ENCODE results near the gene RDH11.
"Not testable (repeated sequence)": the region's sequence is repeated elsewhere in the genome, so short reads cannot be mapped to it uniquely, and the experiment has no call there.

The RDH11 gene
- total RNA-seq = 80.9 to 83.1 reads per million in 2 donors

- peak; percentile 35 for DNase-seq
Observed at GRCh38 chr14:67695394-67695949, at the start of gene RDH11. Gene RDH11 (minus strand): TSS chr14:67695764. CDS start chr14:67695703, 61 bp downstream.

GRCh38 chr14:67744046-67744445 is 48.5 kb upstream of the RDH11 start:
- no peak for DNase-seq

GRCh38 chr14:67738740-67739504 is 43.4 kb upstream of the RDH11 start:
- no peak for DNase-seq

- DNase-seq = no peak
Observed at GRCh38 chr14:67736771-67737170, 41.2 kb upstream of the RDH11 start.

GRCh38 chr14:67735336-67736147 is 40.0 kb upstream of the RDH11 start:
- DNase-seq = no peak

GRCh38 chr14:67734675-67735074 is 39.1 kb upstream of the RDH11 start:
- no peak for DNase-seq

GRCh38 chr14:67733616-67734015 is 38.1 kb upstream of the RDH11 start:
- no peak for DNase-seq

- no peak for DNase-seq
Observed at GRCh38 chr14:67729072-67729885, 33.7 kb upstream of the RDH11 start.

GRCh38 chr14:67728258-67728657 is 32.7 kb upstream of the RDH11 start:
- no peak for DNase-seq

GRCh38 chr14:67727361-67727760 is 31.8 kb upstream of the RDH11 start:
- no peak for DNase-seq

GRCh38 chr14:67725171-67725570 is 29.6 kb upstream of the RDH11 start:
- no peak for DNase-seq

- no peak for DNase-seq
Observed at GRCh38 chr14:67722293-67722692, 26.7 kb upstream of the RDH11 start.

- no peak for DNase-seq
Observed at GRCh38 chr14:67721875-67722274, 26.3 kb upstream of the RDH11 start.

- DNase-seq = no peak
Observed at GRCh38 chr14:67719866-67720265, 24.3 kb upstream of the RDH11 start.

- not testable (repeated sequence) for DNase-seq
Observed at GRCh38 chr14:67719385-67719784, 23.8 kb upstream of the RDH11 start.

- no peak for DNase-seq
Observed at GRCh38 chr14:67718265-67718664, 22.7 kb upstream of the RDH11 start.

GRCh38 chr14:67717048-67717447 is 21.5 kb upstream of the RDH11 start:
- no peak for DNase-seq

GRCh38 chr14:67710209-67710608 is 14.6 kb upstream of the RDH11 start:
- no peak for DNase-seq

- DNase-seq = not testable (repeated sequence)
Observed at GRCh38 chr14:67709796-67710195, 14.2 kb upstream of the RDH11 start.

GRCh38 chr14:67709346-67709745 is 13.8 kb upstream of the RDH11 start:
- DNase-seq = not testable (repeated sequence)

- no peak for DNase-seq
Observed at GRCh38 chr14:67705211-67705610, 9.6 kb upstream of the RDH11 start.

- DNase-seq = no peak
Observed at GRCh38 chr14:67704484-67705089, 9.0 kb upstream of the RDH11 start.

Measured in activated gamma-delta T cell (primary cell).